ENCODE data around the gene ANKRD55.
"Not testable (repeated sequence)": the region's sequence is repeated elsewhere in the genome, so short reads cannot be mapped to it uniquely, and the experiment has no call there.

DNA sequence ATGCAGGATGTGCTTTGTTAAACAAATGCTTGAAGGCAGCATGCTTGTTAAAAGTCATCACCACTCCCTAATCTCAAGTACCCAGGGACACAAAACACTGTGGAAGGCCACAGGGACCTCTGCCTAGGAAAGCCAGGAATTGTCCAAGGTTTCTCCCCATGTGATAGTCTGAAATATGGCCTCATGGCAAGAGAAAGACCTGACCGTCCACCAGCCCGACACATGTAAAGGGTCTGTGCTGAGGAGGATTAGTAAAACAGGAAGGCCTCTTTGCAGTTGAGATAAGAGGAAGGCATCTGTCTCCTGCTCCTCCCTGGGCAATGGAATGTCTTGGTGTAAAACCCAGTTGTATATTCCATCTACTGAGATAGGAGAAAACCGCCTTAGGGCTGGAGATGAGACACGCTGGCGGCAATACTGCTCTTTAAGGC is 75.9 kb downstream of the ANKRD55 start:
- not testable (repeated sequence) for TF ChIP-seq EP300, CTCF, POLR2A, POLR2AphosphoS5 (IDR thresholded peaks at IDR 0.05)

Data from sigmoid colon (tissue), 4 donors.